Progenitor cell of endocrine pancreas (in vitro differentiated cells): ENCODE results near the gene PCP4L1. TPM values are rescaled to one million over a fixed set of nuclear protein-coding genes. Genes with fewer than 3 reads are reported as not detected.

Experiments used
- DNase-seq: peaks from one replicate; pipeline ENCODE4 v3.0.0; 2021; ENCODE audit warnings: low spot score; ENCODE audit not compliant: unreplicated experiment
- H3K27ac Mint-ChIP-seq: 2 replicates; pipeline ENCODE4 v1.8.0; 2021; ENCODE audit warnings: mild to moderate bottlenecking, moderate library complexity, mixed read lengths
- H3K27me3 Mint-ChIP-seq: 2 replicates; pipeline ENCODE4 v1.8.0; 2021; ENCODE audit warnings: mixed read lengths
- H3K36me3 Mint-ChIP-seq: 2 replicates; pipeline ENCODE4 v1.8.0; 2022; ENCODE audit warnings: mixed read lengths; ENCODE audit not compliant: insufficient read depth
- H3K4me1 Mint-ChIP-seq: 2 replicates; pipeline ENCODE4 v1.8.0; 2021; ENCODE audit warnings: low read depth, mixed read lengths
- H3K4me3 Mint-ChIP-seq: 2 replicates; pipeline ENCODE4 v1.8.0; 2021; ENCODE audit warnings: low read depth, mild to moderate bottlenecking, moderate library complexity, mixed read lengths
- H3K9me3 Mint-ChIP-seq: 2 replicates; pipeline ENCODE4 v1.8.0; 2021; ENCODE audit warnings: low read depth, mixed read lengths
- total RNA-seq: library from RNA; stranded (reverse); gene quantifications from 2 replicates; pipeline ENCODE4 v1.2.1, GENCODE V29; 2021
- TF ChIP-seq, protein P1 (sequence below): fragments of 200-600 bp; sonication (generic); IDR thresholded peaks from one replicate; pipeline ENCODE4 v1.5.0; 2021; ENCODE audit warnings: antibody characterized with exemption, mild to moderate bottlenecking; ENCODE audit not compliant: unreplicated experiment

Gene PCP4L1
- total RNA-seq, 1 donor from 2014 or later: 0.86 TPM

DNA sequence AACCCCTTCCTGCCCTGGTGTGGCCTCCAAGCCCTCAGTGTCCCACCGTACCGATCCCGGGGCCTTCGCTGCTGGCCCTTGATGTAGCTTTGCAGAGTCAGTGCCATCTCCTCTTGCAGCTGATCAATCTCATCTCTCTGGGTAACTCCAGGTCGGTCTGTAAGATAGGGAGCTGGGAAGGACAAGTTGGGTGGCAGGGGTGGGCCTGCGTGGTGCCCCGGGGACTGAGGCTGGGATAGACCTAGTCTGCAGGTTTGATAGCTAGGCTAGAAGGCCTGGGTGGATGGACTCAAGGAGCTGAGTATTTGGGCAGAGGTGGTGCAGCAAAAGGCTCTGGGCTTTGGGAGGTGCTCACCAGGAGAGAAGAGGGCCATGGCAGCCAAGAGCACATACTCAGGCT, 27.8 kb upstream of the PCP4L1 start:
- peaks cover 3% of the 10 kb centered on the region for H3K36me3 Mint-ChIP-seq
- no peaks in the 10 kb centered on the region for H3K9me3 Mint-ChIP-seq
- no peaks in the 10 kb centered on the region for H3K27me3 Mint-ChIP-seq
- TF ChIP-seq, protein P1, sequence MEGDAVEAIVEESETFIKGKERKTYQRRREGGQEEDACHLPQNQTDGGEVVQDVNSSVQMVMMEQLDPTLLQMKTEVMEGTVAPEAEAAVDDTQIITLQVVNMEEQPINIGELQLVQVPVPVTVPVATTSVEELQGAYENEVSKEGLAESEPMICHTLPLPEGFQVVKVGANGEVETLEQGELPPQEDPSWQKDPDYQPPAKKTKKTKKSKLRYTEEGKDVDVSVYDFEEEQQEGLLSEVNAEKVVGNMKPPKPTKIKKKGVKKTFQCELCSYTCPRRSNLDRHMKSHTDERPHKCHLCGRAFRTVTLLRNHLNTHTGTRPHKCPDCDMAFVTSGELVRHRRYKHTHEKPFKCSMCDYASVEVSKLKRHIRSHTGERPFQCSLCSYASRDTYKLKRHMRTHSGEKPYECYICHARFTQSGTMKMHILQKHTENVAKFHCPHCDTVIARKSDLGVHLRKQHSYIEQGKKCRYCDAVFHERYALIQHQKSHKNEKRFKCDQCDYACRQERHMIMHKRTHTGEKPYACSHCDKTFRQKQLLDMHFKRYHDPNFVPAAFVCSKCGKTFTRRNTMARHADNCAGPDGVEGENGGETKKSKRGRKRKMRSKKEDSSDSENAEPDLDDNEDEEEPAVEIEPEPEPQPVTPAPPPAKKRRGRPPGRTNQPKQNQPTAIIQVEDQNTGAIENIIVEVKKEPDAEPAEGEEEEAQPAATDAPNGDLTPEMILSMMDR: no peak
- H3K27ac Mint-ChIP-seq: no peak overlapping the region
- no peak for DNase-seq
- no peak overlapping the region for H3K4me3 Mint-ChIP-seq
- H3K4me1 Mint-ChIP-seq: peaks cover 17% of the 10 kb centered on the region

DNA sequence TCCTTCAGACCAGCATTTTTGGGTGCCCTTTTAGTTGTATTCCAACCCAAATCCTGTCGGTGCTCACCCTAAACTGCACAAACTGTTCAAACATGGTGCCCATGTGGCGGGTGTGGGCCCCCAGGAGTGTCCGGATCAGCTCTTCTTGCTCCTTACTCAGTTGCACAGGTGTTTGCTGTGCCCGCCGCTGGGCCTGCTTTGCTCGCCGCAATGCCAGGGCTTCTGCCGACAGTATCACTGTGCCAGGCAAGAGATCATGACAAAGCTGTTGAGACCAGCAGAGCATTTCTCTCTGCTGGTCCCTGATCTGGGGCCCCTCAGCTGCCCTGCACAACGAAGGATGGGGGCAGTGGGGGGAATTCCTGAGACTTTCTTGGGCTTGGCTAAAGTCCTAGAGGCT, 25.4 kb upstream of the PCP4L1 start:
- H3K27me3 Mint-ChIP-seq: no peaks in the 10 kb centered on the region

DNA sequence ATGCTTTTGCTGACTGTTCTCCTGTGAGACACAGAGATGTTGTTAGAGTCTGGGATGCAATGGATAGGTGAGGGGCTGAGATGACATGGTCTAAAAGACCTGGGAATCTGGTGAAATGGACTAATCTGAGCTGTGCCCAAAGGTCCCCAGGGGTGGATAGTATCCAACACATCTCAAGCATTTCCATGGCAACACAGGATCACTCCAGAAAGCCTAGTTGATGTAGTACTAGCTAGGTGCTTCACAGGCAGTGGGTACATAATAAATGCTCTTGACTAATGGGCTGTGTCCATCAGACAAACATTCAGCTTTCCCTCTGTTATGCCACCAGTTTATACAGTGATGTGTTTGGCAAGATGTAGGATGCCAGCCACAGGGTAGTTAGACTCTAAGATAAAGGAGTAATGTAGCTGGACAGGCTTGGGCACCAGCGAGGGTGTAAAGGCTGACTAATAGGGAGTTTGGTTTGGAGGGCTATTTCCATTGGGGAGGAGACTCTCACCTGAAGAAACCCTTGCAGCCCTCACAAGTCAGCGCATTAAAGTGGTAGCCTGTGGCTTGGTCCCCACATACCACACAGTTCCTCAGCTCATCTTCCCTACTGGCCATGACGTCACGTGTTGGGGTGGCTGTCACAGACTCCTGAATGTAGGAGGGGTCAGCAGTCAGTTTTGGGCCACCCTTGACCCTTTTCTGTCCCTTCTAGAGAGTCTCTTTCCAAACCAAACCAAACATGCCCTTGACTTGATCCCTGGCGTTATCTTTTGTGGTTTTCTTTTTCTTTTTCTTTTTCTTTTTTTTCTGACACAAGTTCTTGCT, 22.4 kb upstream of the PCP4L1 start:
- H3K36me3 Mint-ChIP-seq: no peaks in the 10 kb centered on the region
- no peak overlapping the region for H3K4me3 Mint-ChIP-seq

More for the DNA sequence above, 25.4 kb upstream of the PCP4L1 start:
- Mint-ChIP-seq H3K4me1 (no peaks in the 10 kb centered on the region), H3K36me3 (no peaks in the 10 kb centered on the region), H3K27ac (no peak overlapping the region), H3K9me3 (no peaks in the 10 kb centered on the region), H3K4me3 (no peak overlapping the region)
- no peak for DNase-seq
- TF ChIP-seq, protein P1: no peak

DNA sequence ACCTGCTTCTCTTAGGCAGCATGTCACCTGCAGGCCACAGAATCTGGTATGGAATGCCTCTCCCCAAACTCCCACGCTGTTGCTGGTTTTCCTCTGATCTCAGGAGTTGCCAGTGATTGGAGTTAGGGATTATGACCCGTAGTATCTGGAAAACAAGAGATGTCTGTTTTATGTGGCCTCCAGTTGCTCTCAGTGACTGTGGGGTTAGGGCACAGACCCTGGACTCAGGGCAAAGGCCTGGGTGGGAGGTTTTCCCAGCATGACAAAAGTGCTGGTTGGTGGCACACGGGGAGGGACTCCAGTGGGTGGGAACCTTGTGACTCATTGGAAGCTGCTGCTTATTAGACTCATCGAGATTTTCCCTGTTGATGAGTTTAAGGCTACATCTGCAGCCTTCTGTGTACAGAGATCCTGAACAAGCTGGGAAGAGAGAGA, 20.5 kb upstream of the PCP4L1 start, which contains the start of gene NR1I3:
NR1I3 (minus strand) TSS at position 165 of the 435 bp plus-strand sequence. CDS start 1,638 bp downstream, outside the sequence.
- Mint-ChIP-seq H3K4me3 (no peak within 1 kb of the TSS), H3K27ac (peak within 1 kb of the TSS; percentile 10), H3K9me3 (no peaks in the 10 kb centered on the region), H3K36me3 (no peaks in the 10 kb centered on the region), H3K27me3 (no peaks in the 10 kb centered on the region), H3K4me1 (peaks cover 2% of the 10 kb centered on the region)
- no peak for DNase-seq
- TF ChIP-seq, protein P1: no peak

More for the DNA sequence above, 22.4 kb upstream of the PCP4L1 start:
- H3K4me1 Mint-ChIP-seq: no peaks in the 10 kb centered on the region
- H3K27ac Mint-ChIP-seq: no peak overlapping the region
- no peaks in the 10 kb centered on the region for H3K27me3 Mint-ChIP-seq
- H3K9me3 Mint-ChIP-seq: no peaks in the 10 kb centered on the region
- no peak for DNase-seq
- TF ChIP-seq, protein P1: no peak

DNA sequence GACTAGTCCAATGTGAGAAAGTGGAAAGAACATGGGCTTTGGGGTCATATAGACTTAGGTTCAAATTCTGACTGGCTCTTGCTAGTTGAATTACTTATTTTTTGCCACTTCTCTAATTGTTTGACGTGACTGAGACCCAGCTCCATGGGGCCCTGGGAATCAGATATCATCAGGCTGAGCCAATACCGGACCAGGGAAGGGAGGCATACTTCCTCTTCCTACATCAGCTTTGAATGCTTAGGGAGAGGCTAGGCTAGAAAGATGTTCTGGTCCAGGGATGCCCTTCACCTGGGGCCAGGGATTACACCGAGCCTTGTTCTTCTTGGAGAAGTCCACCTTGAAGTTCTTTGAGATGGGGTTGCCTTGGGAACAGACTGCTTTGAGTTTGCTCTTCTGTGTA, 16.9 kb upstream of the PCP4L1 start:
- TF ChIP-seq, protein P1: no peak
- Mint-ChIP-seq H3K9me3 (no peaks in the 10 kb centered on the region), H3K4me3 (no peak overlapping the region), H3K4me1 (peaks cover 5% of the 10 kb centered on the region), H3K36me3 (no peaks in the 10 kb centered on the region), H3K27me3 (no peaks in the 10 kb centered on the region), H3K27ac (no peak overlapping the region)
- no peak for DNase-seq
